Left hindlimb (tissue), 1 donor: ENCODE results near the gene PBX1.

ENCODE experiments used
- DNase-seq: peaks from one replicate; pipeline ENCODE4 v3.0.0-alpha.2; 2018

PBX1 gene

GRCh38 chr1:164671323-164671965 lies 112.5 kb downstream of the PBX1 start:
- DNase-seq, result no peak

DNA sequence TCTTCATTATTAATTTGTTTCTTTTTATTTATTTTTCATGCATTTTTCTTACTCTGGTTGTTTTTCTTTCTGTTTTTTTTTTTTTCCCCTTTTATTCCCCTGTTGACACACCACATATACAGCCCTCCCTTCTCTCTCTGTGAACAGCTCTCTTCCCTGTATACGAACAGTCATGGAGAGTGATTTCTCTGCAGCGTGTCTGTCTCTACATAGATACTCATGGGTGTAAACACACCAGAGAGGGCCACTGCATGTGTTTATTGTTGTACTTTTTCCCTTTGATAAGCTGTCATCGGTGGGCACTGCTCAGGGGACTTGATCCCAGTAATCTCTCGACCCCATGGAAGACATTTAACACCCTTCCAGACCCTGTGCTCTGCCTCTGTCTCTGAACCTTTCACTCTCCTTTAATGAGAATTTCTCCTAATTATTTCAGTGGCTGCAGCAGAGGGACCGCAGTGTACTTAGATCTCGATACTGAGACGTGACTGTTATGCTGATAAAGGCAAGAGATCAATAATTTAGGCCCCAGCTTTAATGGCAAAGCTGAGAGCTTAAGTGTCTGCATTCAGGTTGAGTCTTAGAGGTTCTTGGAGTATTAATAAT lies 113.1 kb downstream of the PBX1 start:
- no peak for DNase-seq

DNA sequence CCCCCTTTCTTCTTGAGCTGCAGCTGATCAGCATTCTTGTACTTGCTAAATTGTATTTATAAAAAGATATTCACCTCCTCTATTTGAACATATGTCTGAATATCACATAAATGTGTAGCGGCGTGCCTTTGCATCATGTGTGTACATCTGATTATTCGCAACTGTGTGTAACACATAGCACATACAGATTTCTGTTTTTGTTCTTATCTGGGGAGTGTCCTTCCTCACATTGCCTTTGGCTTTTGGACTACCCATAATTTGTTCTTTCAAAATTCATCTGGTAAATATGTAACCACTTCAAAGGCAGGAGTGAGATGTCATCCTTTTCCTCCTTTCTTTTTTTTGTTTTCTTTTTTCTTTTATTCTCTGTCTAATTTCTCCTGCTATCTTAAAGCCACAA lies 113.6 kb downstream of the PBX1 start:
- DNase-seq, result no peak

DNA sequence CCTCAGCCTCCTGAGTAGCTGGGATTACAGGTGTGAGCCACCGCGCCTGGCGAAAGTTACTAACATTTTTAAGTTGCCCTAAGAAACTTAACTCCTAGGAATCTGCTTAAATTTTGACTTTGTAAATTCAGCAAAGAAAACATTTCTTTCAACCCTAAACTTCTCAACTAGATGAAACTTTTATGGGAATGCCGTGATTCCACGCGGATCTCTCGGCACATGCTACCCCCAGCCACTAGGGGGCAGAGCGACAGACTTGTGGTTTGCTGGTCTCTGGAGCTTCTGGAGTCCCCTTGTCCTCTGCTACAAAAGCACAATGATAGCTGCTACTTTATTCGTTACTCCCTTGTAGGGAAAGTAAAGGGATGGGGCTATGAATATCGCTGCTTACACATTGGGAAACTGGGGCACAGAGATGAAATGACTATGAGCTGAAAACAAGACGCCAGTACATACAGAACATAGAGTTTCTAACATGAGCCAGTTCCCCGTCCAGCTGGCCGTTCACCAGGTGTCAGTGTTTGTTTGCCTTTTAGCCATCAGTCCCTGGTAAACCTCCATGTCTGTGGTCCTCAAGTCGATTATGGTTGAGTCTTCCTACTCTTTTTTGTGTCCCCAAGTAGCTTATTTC lies 114.7 kb downstream of the PBX1 start:
- DNase-seq, result no peak

DNA sequence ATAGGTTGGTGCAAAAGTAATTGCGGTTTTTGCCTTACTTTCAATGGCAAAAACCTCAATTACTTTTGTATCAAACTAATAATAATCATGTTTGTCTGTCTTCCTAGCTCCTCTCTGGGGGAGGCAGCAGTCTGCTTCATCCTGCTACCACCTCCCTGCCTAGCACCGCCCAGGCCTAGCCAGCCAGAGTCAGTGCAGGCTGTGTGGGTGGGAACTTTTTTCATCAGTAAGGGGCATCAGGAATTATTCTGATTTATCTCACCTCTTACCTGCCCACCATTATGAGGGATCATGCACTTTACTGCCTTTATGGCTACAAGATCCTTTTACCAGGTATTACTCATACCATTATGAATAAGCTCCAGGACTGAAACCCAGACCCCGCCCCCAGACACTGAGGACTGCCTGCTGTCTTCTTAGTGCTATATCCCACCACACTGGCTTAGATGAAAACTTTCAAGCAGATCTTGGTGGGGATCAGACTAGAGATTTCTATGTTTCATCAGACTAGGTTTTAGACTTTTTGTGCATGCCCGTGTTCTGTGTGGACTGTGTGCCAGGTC lies 116.4 kb downstream of the PBX1 start:
- no peak for DNase-seq

DNA sequence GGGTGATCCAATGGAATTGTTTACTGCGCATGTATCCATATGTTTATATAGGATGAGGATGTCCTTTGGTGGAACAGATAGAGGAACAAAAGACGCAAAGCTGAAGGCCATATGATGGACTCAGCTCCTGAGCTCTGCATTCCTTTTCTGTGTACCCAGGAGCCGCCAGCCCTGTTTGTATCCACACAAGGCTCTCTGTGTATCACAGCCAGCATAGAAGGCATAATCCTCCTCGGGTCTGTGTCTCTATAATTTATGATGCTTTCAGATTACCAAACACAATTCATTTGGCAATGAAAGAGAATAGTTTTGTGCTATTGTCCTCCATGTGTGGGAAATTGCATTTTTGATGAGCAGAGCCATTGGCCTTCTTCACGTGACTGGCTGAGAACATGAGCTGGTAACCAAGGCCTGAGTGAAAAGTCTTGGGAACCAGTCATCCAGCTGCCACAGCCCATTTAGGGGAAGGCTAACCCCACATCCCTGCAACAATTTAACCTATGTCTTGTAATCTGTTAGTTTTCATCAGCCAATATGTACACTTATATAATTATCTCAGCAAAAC lies 119.2 kb downstream of the PBX1 start:
- no peak for DNase-seq

DNA sequence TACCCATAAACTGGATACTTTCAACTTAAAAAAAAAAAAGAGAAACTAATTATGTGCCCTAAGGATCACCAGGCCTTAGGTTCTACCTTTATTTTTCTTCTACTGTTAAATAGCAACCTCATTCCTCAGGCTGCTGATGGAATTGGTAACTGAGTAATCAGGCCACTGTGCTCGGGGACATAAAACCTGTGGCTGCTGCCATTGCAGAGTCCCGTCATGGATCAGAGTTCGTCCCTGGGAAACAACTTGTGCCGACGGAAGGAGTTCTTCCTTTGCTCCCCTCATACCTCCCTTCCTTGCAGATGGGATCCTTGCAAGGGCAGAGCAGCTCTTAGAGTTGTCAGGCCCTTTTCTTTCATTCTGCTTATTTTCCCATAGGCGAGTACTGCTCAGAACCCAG lies 123.6 kb downstream of the PBX1 start:
- no peak for DNase-seq

- DNase-seq, result no peak
These were observed 124.3 kb downstream of the PBX1 start for GRCh38 chr1:164683235-164683634.

- no peak for DNase-seq
These were observed 126.5 kb downstream of the PBX1 start for GRCh38 chr1:164685266-164686035.

- no peak for DNase-seq
These were observed 128.8 kb downstream of the PBX1 start for GRCh38 chr1:164687777-164688176.

DNA sequence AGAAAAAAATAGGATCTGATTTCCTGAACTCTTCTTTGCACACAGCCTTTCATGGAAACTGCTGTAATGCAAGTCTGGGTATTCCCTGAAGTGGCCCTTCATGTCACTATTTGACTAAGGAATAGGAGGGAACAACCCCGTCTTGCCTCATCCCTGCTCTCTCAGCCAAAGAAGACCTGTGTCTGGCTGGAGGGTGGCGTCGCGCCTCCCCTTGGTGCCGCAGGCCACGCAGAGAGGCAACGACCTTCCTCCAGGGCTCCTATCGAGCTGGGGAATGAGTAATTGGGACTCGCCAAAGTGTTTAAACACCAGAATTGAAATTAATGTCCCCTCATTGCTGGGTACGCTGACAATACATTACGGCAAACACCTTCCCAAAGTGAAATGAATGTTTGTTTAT lies 129.8 kb downstream of the PBX1 start:
- no peak for DNase-seq

GRCh38 chr1:164689672-164690511 lies 130.9 kb downstream of the PBX1 start:
- DNase-seq, result no peak

DNA sequence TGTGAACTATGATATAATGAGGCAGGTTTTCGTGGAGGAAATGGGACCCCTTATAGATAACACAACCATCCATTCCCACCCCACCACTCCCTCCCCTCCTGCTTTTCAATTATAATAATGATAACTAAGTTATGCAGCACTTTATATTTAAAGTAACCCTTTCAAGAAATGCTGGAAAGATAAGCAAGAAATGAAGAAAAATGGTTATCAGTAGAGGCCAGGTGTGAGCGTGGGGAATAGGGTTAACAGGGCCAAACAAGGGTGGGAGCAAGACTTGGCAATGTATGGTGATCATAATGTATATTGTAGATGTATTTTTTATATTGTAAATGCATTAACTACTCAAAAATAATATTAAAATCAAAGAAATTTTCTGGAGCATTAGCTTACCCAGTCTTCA lies 133.4 kb downstream of the PBX1 start:
- DNase-seq, result no peak

GRCh38 chr1:164693564-164694359 lies 134.8 kb downstream of the PBX1 start:
- DNase-seq, result no peak

GRCh38 chr1:164694505-164694904 lies 135.5 kb downstream of the PBX1 start:
- DNase-seq, result no peak

GRCh38 chr1:164695956-164696665 lies 137.1 kb downstream of the PBX1 start:
- DNase-seq, result no peak

DNA sequence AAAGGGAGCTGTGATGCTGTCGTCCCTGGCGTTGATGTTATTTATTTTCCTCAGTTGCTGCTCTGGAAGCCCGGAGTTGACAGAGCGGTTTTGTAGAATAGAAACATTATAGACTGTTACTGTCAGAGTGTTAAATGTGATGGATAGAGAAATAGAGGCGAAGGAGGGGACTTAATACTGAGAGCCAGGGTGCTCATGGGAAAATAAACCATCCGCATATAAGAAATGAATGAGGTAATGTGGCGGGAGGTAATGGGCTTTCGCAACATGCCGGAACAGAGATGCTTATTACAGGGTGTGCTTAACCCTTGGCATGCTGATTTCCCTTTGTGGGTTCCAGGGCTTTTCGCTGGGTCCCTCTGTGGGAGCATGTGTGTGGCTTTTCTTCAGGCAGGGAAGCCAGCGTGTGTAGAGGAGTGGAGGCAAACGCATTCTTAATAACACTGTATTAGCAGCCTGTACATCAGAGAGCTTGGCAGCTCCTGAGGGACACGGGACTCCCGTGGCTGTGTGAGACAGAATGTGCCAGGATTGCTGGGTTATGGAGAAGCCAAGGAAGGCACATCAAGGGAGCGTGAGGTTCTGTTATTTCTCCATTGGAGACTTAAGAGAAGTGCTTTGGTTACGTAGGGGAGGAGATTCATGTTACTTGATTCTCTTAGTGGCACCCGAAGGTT lies 141.0 kb downstream of the PBX1 start:
- no peak for DNase-seq

DNA sequence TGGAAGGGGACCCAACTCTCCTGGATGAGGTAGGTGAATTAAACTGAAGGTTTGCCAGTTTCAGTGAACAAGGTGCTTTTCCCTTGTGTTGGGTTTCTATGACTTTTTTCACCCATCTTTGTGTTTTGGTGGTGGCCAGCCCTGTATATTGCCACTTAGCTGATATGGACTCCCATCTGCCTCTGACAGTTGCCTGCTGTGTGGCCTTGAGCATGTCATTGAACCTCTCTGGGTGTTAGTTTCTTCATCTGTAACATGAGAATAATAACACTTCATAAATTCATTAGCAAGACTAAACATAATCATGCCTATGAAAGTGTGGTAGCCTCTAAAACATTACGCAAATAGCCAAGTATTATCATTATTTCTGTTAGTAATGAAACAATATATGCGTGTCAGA lies 141.7 kb downstream of the PBX1 start:
- no peak for DNase-seq

GRCh38 chr1:164701189-164701761 lies 142.3 kb downstream of the PBX1 start:
- DNase-seq, result no peak

GRCh38 chr1:164702216-164702615 lies 143.2 kb downstream of the PBX1 start:
- DNase-seq, result no peak
